Measurements from ENCODE around the gene PHYH.

GRCh38 chr10:13311177-13311575, 11.3 kb upstream of the PHYH start:
- TF ChIP-seq CTCF (IDR thresholded peaks at IDR 0.05) (no peak), POLR2A (IDR thresholded peaks at IDR 0.05) (no peak)

Measured in body of pancreas (tissue), 4 donors.